ENCODE data around the gene SLC27A6.

DNA sequence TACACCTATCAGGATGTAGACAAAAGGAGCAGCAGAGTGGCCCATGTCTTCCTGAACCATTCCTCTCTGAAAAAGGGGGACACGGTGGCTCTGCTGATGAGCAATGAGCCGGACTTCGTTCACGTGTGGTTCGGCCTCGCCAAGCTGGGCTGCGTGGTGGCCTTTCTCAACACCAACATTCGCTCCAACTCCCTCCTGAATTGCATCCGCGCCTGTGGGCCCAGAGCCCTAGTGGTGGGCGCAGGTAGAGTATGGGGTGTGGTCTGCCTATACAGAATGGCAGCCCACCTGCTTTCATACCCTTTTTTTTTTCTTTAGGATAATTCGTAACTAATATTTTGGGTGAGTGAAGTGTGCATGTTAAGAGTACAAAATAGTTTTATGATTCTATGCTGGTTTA lies 1.1 kb downstream of the SLC27A6 start:
- TF ChIP-seq ZC3H10 (CRISPR knock-in tag; IDR thresholded peaks at IDR 0.05), result no peak
- no peak for TF ChIP-seq ZFP3 (CRISPR knock-in tag; IDR thresholded peaks at IDR 0.05)
- TF ChIP-seq ESRRG (CRISPR knock-in tag; IDR thresholded peaks at IDR 0.05), result no peak
- TF ChIP-seq, protein P1, sequence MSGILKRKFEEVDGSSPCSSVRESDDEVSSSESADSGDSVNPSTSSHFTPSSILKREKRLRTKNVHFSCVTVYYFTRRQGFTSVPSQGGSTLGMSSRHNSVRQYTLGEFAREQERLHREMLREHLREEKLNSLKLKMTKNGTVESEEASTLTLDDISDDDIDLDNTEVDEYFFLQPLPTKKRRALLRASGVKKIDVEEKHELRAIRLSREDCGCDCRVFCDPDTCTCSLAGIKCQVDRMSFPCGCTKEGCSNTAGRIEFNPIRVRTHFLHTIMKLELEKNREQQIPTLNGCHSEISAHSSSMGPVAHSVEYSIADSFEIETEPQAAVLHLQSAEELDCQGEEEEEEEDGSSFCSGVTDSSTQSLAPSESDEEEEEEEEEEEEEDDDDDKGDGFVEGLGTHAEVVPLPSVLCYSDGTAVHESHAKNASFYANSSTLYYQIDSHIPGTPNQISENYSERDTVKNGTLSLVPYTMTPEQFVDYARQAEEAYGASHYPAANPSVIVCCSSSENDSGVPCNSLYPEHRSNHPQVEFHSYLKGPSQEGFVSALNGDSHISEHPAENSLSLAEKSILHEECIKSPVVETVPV (CRISPR knock-in tag; IDR thresholded peaks at IDR 0.05), result no peak
- TF ChIP-seq PATZ1 (CRISPR knock-in tag; IDR thresholded peaks at IDR 0.05; ENCODE audit: borderline replicate concordance), result no peak
- TF ChIP-seq TSHZ2 (CRISPR knock-in tag; IDR thresholded peaks at IDR 0.05), result no peak
- TF ChIP-seq SNAI2 (CRISPR knock-in tag; IDR thresholded peaks at IDR 0.05), result no peak
- TF ChIP-seq POU6F1 (CRISPR knock-in tag; IDR thresholded peaks at IDR 0.05; ENCODE audit: borderline replicate concordance, low read depth), result no peak
- TF ChIP-seq ARNTL (CRISPR knock-in tag; IDR thresholded peaks at IDR 0.05; ENCODE audit: borderline replicate concordance, low read depth), result no peak

Measured in SK-N-SH treated with all-trans-retinoic acid at 6 μM for 48 hours (cell line).